ENCODE measurements around the gene S100G. TPM values are rescaled to one million over a fixed set of nuclear protein-coding genes. Genes with fewer than 3 reads are reported as not detected.

Gene S100G
- total and polyA plus RNA-seq, 2 of the 4 experiments (the other 2 are of a cell fraction) = not detected

GRCh38 chrX:16702700-16703599, 53.0 kb downstream of the S100G start (continued):
- no peak for TF ChIP-seq CTCF (conservative IDR thresholded peaks at IDR 0.05; ENCODE audit: low read depth, low read length)

Small RNA genes lying within 50 kb of the gene (microRNA-seq; reads per million reads assigned to microRNA genes)
- 0 reads per million in 2 experiments for gene MIR548AM (ENCODE audit: insufficient read depth in 1 of 2, insufficient read length in 1 of 2, unreplicated experiment in 1 of 2)

Small RNA genes lying within 50 kb of the gene (small RNA-seq; reads per million reads assigned to genes)
- 0 reads per million in 5 experiments for gene MIR548AM

Other genes starting within 250 kb of the S100G start
- 13.1 and 16.1 TPM in 2 replicates for gene CTPS2, start 62.5 kb downstream of the S100G start, total RNA-seq (2012; rRNA removed)
- gene CTPS2, start 62.5 kb downstream of the S100G start, polyA plus RNA-seq (2012; rRNA removed) = 4.7 and 6.0 TPM in 2 replicates
- gene SYAP1, start 69.5 kb downstream of the S100G start, total RNA-seq (2012; rRNA removed) = 35.0 and 55.0 TPM in 2 replicates
- 14.0 and 17.7 TPM in 2 replicates for gene SYAP1, start 69.5 kb downstream of the S100G start, polyA plus RNA-seq (2012; rRNA removed)
- gene TXLNG, start 136.3 kb downstream of the S100G start, total RNA-seq (2012; rRNA removed) = 7.0 and 11.1 TPM in 2 replicates
- gene TXLNG, start 136.3 kb downstream of the S100G start, polyA plus RNA-seq (2012; rRNA removed) = 9.4 and 9.7 TPM in 2 replicates
- gene RBBP7, start 220.2 kb downstream of the S100G start, total RNA-seq (2012; rRNA removed) = 132 and 147 TPM in 2 replicates
- 116 and 149 TPM in 2 replicates for gene RBBP7, start 220.2 kb downstream of the S100G start, polyA plus RNA-seq (2012; rRNA removed)